ENCODE measurements around the gene CHST13. TPM values are rescaled to one million over a fixed set of nuclear protein-coding genes. Genes with fewer than 3 reads are reported as not detected.

Gene CHST13
- total RNA-seq, 2 experiments from 2014 or later: not detected

GRCh38 chr3:126548556-126549466, 24.9 kb downstream of the CHST13 start:
- H3K4me3 Mint-ChIP-seq: no peak overlapping the region
- H3K4me1 Mint-ChIP-seq: no peaks in the 10 kb centered on the region
- peaks cover 3% of the 10 kb centered on the region for H3K27me3 Mint-ChIP-seq
- no peaks in the 10 kb centered on the region for H3K36me3 Mint-ChIP-seq (ENCODE audit: low read depth)
- CTCF ChIA-PET: no interaction called here
- no peak overlapping the region for H3K27ac Mint-ChIP-seq
- DNase-seq: no peak
- no peaks in the 10 kb centered on the region for H3K9me3 Mint-ChIP-seq
- POLR2A ChIA-PET: no interaction called here

GRCh38 chr3:126549861-126550487, 26.0 kb downstream of the CHST13 start:
- H3K9me3 Mint-ChIP-seq: no peaks in the 10 kb centered on the region
- H3K4me1 Mint-ChIP-seq: no peaks in the 10 kb centered on the region
- H3K36me3 Mint-ChIP-seq (ENCODE audit: low read depth): no peaks in the 10 kb centered on the region
- ChIA-PET POLR2A (no interaction called here), CTCF (no interaction called here)
- peaks cover 3% of the 10 kb centered on the region for H3K27me3 Mint-ChIP-seq
- H3K4me3 Mint-ChIP-seq: no peak overlapping the region
- peak; percentile 6 for DNase-seq
- no peak overlapping the region for H3K27ac Mint-ChIP-seq

GRCh38 chr3:126550488-126551051, 26.6 kb downstream of the CHST13 start:
- peak; percentile 8 for DNase-seq
- POLR2A ChIA-PET: no interaction called here
- CTCF ChIA-PET: no interaction called here
- Mint-ChIP-seq H3K27ac (no peak overlapping the region), H3K36me3 (ENCODE audit: low read depth) (no peaks in the 10 kb centered on the region), H3K4me3 (no peak overlapping the region), H3K27me3 (peaks cover 3% of the 10 kb centered on the region), H3K4me1 (no peaks in the 10 kb centered on the region), H3K9me3 (no peaks in the 10 kb centered on the region)

DNA sequence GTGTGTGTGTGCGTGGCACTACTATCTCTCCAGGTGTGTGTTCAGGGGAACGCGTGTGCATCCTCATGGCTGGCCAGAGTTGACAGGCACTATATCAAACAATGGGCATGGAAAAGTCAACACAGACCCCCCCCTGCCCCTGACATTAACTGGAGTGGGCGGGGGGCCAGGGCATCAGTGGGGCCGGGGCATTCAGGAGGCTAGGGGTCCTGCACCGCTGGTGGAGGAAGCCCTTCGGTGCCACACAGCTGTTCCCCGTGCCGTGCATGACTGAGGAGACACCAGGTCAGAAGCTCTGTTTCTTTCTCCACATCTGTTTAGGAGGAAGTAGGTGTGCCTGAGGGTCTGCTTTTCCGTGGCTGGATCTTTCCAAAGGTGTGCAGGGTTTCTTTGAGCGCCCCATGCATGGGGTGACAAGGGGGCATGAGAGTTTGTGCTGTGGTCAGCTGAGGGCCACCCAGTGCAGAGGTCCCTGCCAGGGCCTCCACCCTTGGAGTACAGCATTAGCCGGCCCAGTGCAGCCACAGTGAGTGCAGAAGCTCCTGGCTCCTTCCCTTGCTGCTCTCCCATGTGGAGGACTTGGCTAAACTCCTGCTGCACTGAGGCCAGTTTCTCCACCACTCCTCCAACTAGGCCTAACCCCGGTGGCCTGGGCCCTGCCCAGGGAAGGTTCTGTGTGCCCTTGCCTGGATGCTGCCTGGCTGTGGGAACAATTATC, 27.3 kb downstream of the CHST13 start:
- Mint-ChIP-seq H3K9me3 (no peaks in the 10 kb centered on the region), H3K4me3 (no peak overlapping the region), H3K27me3 (peaks cover 3% of the 10 kb centered on the region), H3K36me3 (ENCODE audit: low read depth) (no peaks in the 10 kb centered on the region), H3K4me1 (no peaks in the 10 kb centered on the region), H3K27ac (no peak overlapping the region)
- POLR2A ChIA-PET: no interaction called here
- CTCF ChIA-PET: no interaction called here
- DNase-seq: peak; percentile 8

GRCh38 chr3:126551839-126552687, 28.1 kb downstream of the CHST13 start:
- Mint-ChIP-seq H3K36me3 (ENCODE audit: low read depth) (no peaks in the 10 kb centered on the region), H3K9me3 (no peaks in the 10 kb centered on the region), H3K27me3 (peaks cover 2% of the 10 kb centered on the region), H3K4me1 (no peaks in the 10 kb centered on the region), H3K27ac (no peak overlapping the region), H3K4me3 (no peak overlapping the region)
- no peak for DNase-seq
- CTCF ChIA-PET: no interaction called here
- POLR2A ChIA-PET: no interaction called here

GRCh38 chr3:126552688-126553283, 28.8 kb downstream of the CHST13 start:
- CTCF ChIA-PET: no interaction called here
- Mint-ChIP-seq H3K4me1 (no peaks in the 10 kb centered on the region), H3K9me3 (no peaks in the 10 kb centered on the region), H3K27ac (no peak overlapping the region), H3K4me3 (no peak overlapping the region), H3K27me3 (peaks cover 2% of the 10 kb centered on the region), H3K36me3 (ENCODE audit: low read depth) (no peaks in the 10 kb centered on the region)
- peak; percentile 13 for DNase-seq
- POLR2A ChIA-PET: no interaction called here

GRCh38 chr3:126553284-126554084, 29.5 kb downstream of the CHST13 start:
- Mint-ChIP-seq H3K27me3 (peaks cover 2% of the 10 kb centered on the region), H3K36me3 (ENCODE audit: low read depth) (no peaks in the 10 kb centered on the region), H3K4me3 (no peak overlapping the region), H3K4me1 (no peaks in the 10 kb centered on the region), H3K9me3 (no peaks in the 10 kb centered on the region), H3K27ac (no peak overlapping the region)
- DNase-seq: peak; percentile 8
- ChIA-PET CTCF (no interaction called here), POLR2A (no interaction called here)

GRCh38 chr3:126554560-126555525, 30.9 kb downstream of the CHST13 start:
- no peaks in the 10 kb centered on the region for H3K36me3 Mint-ChIP-seq (ENCODE audit: low read depth)
- peaks cover 2% of the 10 kb centered on the region for H3K27me3 Mint-ChIP-seq
- no peak overlapping the region for H3K27ac Mint-ChIP-seq
- no peaks in the 10 kb centered on the region for H3K4me1 Mint-ChIP-seq
- ChIA-PET POLR2A (no interaction called here), CTCF (no interaction called here)
- no peak overlapping the region for H3K4me3 Mint-ChIP-seq
- no peaks in the 10 kb centered on the region for H3K9me3 Mint-ChIP-seq
- DNase-seq: peak; percentile 12

DNA sequence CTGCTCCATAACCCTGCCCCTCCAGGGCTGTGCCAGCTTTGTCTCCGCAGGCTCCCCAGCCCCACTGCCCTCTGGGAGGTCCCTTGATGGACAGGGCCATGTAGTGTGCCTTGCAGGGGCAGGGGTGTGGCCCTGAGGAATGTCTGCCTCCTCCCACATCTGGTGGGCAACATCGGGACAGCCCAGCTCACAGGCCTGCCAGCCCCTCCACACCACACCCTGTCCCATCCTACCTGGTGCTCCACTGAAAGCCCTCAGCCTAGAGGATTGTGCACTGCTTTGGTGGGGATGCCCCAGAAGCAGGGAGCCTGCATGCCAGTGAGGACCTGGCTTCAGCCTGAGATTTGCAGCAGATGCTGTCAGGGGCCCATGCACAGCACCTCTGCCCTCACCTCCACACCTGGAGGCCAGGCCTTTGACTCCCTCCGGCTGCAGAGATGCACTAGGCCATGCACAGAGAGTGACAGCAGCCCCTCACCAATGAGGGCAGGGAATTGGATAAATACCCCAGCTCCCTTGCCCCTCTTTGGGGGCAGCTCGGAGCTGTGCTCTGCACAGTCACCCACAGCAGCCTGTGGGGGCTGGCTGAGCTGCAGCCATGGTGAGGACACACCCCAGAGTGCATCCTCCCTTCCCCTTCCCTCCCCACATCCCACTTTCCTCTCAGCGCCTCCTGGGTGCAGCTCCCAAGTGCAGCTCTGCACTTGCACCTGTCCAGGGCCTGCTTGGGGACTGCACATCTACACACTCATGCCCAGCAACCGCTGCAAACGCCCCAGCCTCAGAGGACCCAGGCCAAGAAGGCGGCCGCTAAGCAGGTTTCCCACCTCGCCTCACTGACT, 32.1 kb downstream of the CHST13 start:
- POLR2A ChIA-PET: no interaction called here
- no peak overlapping the region for H3K4me3 Mint-ChIP-seq
- H3K36me3 Mint-ChIP-seq (ENCODE audit: low read depth): no peaks in the 10 kb centered on the region
- peaks cover 1% of the 10 kb centered on the region for H3K27me3 Mint-ChIP-seq
- H3K4me1 Mint-ChIP-seq: no peaks in the 10 kb centered on the region
- DNase-seq: peak; percentile 13
- CTCF ChIA-PET: no interaction called here
- H3K27ac Mint-ChIP-seq: no peak overlapping the region
- H3K9me3 Mint-ChIP-seq: no peaks in the 10 kb centered on the region

DNA sequence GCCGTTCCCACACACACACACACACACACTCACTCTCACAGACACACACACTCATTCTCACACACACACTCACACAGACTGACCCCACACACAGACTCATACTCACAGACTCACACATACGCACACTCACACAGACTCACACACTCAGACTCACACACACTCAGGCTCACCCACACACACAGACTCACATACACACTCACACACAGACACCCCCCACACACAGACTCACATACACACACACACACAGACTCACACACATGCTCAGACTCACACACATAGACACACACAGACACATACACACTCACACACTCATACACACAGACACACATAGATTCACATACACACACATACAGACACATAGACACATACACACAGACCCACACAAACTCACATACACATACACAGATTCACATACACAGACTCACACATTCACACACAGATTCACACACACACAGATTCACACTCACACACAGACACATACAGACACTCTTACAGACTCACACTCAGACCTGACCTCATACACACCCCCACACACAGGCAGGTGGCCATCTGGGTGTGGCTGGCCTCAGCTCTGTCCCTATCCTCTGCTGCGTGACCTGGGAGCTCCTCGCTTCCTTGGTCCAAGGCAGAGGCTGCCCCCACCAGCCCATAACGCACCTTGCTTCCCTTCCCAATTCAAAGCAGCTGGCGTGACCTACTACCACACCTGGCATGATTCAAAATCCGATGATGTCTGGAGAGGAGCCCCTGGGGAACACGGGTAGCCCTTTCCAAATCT, 32.9 kb downstream of the CHST13 start:
- H3K36me3 Mint-ChIP-seq (ENCODE audit: low read depth): no peaks in the 10 kb centered on the region
- no peaks in the 10 kb centered on the region for H3K9me3 Mint-ChIP-seq
- ChIA-PET CTCF (no interaction called here), POLR2A (no interaction called here)
- no peak overlapping the region for H3K4me3 Mint-ChIP-seq
- peak; percentile 6 for DNase-seq
- peaks cover 5% of the 10 kb centered on the region for H3K27me3 Mint-ChIP-seq
- no peak overlapping the region for H3K27ac Mint-ChIP-seq
- H3K4me1 Mint-ChIP-seq: no peaks in the 10 kb centered on the region

All from activated CD4-positive, alpha-beta memory T cell treated with anti-CD3 and anti-CD28 coated beads, Interleukin-2, amount 10 ng/mL, durations not matched to agents 7 days and 5 days (primary cell).